Measurements from ENCODE around the gene GDE1. TPM values are rescaled to one million over a fixed set of nuclear protein-coding genes. Genes with fewer than 3 reads are reported as not detected.

The GDE1 gene
- total RNA-seq, 4 donors from 2014 or later: 39.6 to 82.8 (median 59.4) TPM

DNA sequence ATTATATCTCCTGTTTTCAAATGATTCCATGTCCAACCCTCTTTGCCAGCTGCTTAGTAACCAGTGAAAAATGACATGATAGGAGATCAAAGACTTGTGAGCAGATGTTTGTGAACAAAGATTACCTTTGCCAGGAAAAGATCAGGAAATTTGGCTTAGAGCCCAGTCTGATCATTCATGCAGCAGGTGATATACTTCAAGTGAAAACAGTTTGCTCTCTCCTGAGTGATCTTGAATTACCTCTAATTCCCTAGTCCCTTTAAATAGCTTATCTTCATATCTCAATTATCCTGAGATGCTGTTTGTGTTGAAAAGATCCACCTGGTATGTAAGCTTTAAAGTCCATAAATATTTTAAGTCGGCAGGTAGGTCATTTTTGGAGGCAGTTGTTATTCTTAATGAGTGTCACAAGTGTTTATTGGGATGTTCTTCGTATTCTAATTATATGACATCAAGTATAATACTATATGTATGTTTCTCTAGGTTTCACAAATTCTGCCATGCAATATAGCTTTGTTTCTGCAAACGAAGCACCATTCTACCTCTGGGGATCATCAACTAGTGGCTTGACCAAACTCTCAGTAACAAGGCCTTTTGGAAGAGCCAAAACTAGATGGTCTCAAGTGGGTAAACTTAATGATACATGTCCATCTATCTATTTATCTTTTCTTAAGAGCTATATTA lies 20.4 kb upstream of the GDE1 start:
- DNase-seq: no peak

DNA sequence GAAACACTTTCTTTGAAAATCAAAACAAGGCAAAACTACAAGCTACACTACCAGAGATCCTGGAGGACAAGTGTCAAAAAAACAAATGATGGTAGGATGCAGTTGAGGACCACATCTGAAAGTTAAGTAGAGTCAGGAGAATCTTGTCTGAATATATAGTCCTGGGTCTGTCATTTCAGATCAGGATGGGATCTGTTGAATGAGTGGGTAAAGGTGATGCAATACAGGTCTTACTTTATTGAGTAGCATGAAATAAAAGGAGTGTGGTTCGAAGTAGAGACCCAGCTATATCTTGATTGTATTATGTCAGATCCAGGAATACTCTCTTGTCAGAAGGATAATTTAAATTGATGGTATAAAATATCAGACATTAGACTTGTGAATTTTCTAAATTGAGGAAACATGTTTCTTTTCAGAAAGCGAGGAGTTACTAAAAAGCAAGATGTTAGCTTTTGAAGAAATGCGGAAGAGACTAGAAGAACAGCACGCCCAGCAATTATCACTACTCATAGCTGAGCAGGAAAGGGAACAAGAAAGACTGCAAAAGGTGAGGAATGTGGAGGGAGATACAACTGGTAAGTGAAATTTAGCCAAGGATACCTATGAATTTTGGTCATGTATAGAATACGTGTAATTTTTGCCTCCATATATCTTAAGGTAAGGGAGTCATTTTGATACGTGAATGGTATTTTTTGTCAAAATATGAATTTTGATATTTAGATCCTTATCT lies 18.5 kb upstream of the GDE1 start:
- no peak overlapping the region for H3K27ac ChIP-seq
- DNase-seq: no peak
- TF ChIP-seq POLR2A (IDR thresholded peaks at IDR 0.05): no peak
- H3K4me3 ChIP-seq: no peak overlapping the region
- peaks cover 0 to 62% (median 0%) of the 10 kb centered on the region in 3 donors for H3K36me3 ChIP-seq
- peaks cover 0 to 4% (median 0%) of the 10 kb centered on the region in 4 donors for H3K4me1 ChIP-seq
- H3K27me3 ChIP-seq: no peaks in the 10 kb centered on the region
- no peaks in the 10 kb centered on the region for H3K9me3 ChIP-seq

More for the DNA sequence above, 20.4 kb upstream of the GDE1 start:
- H3K27me3 ChIP-seq: no peaks in the 10 kb centered on the region
- no peak overlapping the region for H3K4me3 ChIP-seq
- H3K9me3 ChIP-seq: no peaks in the 10 kb centered on the region
- peaks cover 0 to 4% (median 0%) of the 10 kb centered on the region in 4 donors for H3K4me1 ChIP-seq
- peaks cover 0 to 60% (median 0%) of the 10 kb centered on the region in 3 donors for H3K36me3 ChIP-seq
- peak overlapping the region in 1 of 4 donors; percentile 26 for H3K27ac ChIP-seq
- no peak for TF ChIP-seq POLR2A (IDR thresholded peaks at IDR 0.05)
- no peak for TF ChIP-seq CTCF (IDR thresholded peaks at IDR 0.05)

GRCh38 chr16:19532601-19533000 lies 10.7 kb upstream of the GDE1 start:
- Histone ChIP-seq H3K27me3 (no peaks in the 10 kb centered on the region), H3K27ac (no peak overlapping the region), H3K9me3 (no peaks in the 10 kb centered on the region), H3K4me3 (no peak overlapping the region), H3K36me3 (peaks cover 0 to 57% (median 0%) of the 10 kb centered on the region in 3 donors), H3K4me1 (no peaks in the 10 kb centered on the region)
- no peak for DNase-seq
- TF ChIP-seq POLR2A (IDR thresholded peaks at IDR 0.05): no peak
- no peak for TF ChIP-seq CTCF (IDR thresholded peaks at IDR 0.05)

- no peak for TF ChIP-seq POLR2A (IDR thresholded peaks at IDR 0.05)
- TF ChIP-seq CTCF (IDR thresholded peaks at IDR 0.05): no peak
- H3K36me3 ChIP-seq: peaks cover 0 to 33% (median 0%) of the 10 kb centered on the region in 3 donors
- DNase-seq: no peak
- no peaks in the 10 kb centered on the region for H3K9me3 ChIP-seq
- no peaks in the 10 kb centered on the region for H3K27me3 ChIP-seq
- peaks cover 0 to 14% (median 0%) of the 10 kb centered on the region in 4 donors for H3K4me1 ChIP-seq
- H3K4me3 ChIP-seq: no peak overlapping the region
- no peak overlapping the region for H3K27ac ChIP-seq
Measured at GRCh38 chr16:19528666-19529065, 6.8 kb upstream of the GDE1 start.

DNA sequence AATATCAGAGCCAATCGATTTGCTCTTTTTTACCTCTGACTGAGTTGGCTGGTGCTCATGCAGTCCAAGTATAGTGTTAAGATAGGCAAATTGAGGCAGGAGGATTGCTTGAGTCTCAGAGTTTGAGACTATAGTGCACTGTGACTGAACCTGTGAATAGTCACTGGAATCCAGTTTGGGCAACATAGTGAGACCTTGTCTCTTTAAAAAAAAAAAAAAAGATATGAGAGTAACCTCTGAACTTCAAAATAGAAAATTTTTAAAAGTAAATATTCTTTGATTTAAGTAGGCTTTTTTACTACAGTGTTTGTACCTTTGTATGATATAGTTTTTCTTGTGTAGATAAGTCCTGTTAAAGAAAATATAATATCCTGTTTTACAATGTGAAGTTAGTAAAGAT lies 5.3 kb upstream of the GDE1 start:
- TF ChIP-seq CTCF (IDR thresholded peaks at IDR 0.05) (no peak), POLR2A (IDR thresholded peaks at IDR 0.05) (no peak)
- no peaks in the 10 kb centered on the region for H3K9me3 ChIP-seq
- peaks cover 0 to 23% (median 0%) of the 10 kb centered on the region in 3 donors for H3K36me3 ChIP-seq
- peaks cover 0 to 24% (median 2%) of the 10 kb centered on the region in 4 donors for H3K4me1 ChIP-seq
- no peaks in the 10 kb centered on the region for H3K27me3 ChIP-seq
- DNase-seq: no peak
- H3K27ac ChIP-seq: no peak overlapping the region
- no peak overlapping the region for H3K4me3 ChIP-seq

GRCh38 chr16:19525385-19525723 lies 3.5 kb upstream of the GDE1 start:
- Histone ChIP-seq H3K27ac (no peak overlapping the region), H3K36me3 (peaks cover 0 to 19% (median 0%) of the 10 kb centered on the region in 3 donors), H3K27me3 (no peaks in the 10 kb centered on the region), H3K4me3 (no peak overlapping the region), H3K9me3 (no peaks in the 10 kb centered on the region), H3K4me1 (peaks cover 0 to 32% (median 3%) of the 10 kb centered on the region in 4 donors)
- DNase-seq: no peak
- TF ChIP-seq CTCF (IDR thresholded peaks at IDR 0.05) (no peak), POLR2A (IDR thresholded peaks at IDR 0.05) (no peak)
